ENCODE results near the gene SPSB2. TPM values are rescaled to one million over a fixed set of nuclear protein-coding genes. Genes with fewer than 3 reads are reported as not detected.

SPSB2 gene
- total and polyA plus RNA-seq, 9 of the 15 experiments (the other 6 are each of a cell fraction or from before 2014, with no cell fraction given), result 0.10 to 10.6 (median 1.9) TPM

DNA sequence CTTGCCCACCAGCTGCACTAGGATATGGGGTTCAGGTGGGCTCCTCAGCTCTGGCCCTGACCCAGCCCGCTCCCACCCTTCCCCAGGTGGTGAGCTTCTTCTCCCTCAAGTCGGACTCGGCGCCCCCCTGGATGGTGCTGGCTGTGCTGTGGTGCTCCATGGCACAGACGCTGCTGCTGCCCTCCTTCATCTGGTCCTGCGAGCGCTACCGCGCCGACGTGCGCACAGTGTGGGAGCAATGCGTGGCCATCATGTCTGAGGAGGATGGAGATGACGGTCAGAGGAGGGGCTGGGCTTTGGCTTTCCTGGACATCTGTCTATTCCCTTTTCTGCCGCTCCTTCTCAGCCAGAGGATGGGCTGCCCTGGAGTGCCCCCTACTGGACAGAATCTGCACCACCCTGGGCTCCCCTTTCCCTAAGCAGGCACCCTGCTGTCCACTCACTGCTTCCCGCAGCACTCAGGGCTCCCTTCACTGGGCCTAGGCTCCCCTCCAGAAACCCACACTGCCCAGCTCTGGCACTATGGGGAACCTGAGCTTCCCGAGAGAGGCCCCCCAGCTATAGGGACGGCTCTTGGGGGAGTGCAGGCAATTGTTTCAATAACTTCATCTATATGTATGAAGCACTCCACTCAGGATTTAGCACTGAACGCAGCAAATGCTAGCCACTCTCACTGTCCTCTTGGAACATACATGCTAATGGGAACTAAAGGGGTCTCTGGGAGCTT lies 47.5 kb downstream of the SPSB2 start (continued):
- TF ChIP-seq, protein P1, sequence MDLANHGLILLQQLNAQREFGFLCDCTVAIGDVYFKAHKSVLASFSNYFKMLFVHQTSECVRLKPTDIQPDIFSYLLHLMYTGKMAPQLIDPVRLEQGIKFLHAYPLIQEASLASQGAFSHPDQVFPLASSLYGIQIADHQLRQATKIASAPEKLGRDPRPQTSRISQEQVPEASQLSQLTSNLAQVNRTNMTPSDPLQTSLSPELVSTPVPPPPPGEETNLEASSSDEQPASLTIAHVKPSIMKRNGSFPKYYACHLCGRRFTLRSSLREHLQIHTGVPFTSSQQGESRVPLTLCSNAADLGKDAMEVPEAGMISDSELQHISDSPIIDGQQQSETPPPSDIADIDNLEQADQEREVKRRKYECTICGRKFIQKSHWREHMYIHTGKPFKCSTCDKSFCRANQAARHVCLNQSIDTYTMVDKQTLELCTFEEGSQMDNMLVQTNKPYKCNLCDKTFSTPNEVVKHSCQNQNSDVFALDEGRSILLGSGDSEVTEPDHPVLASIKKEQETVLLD (IDR thresholded peaks at IDR 0.05), result no peak
- TF ChIP-seq RAD21 (CRISPR knock-in tag; conservative IDR thresholded peaks at IDR 0.05 in 1 of 2, IDR thresholded peaks at IDR 0.05 in 1 of 2) (peak; percentile 72 to 81), SRF (CRISPR knock-in tag; IDR thresholded peaks at IDR 0.05) (peak in 1 of 2 experiments; percentile 54; a peak in 1 of 4 replicates), PCBP2 (IDR thresholded peaks at IDR 0.05; ENCODE audit: low read depth, low read length, poor library complexity, severe bottlenecking) (no peak), TEAD4 (IDR thresholded peaks at IDR 0.05; ENCODE audit: low read length) (peak; percentile 47; the same call in 1 of the 2 replicates), TEAD4 (CRISPR knock-in tag; IDR thresholded peaks at IDR 0.05; ENCODE audit: borderline replicate concordance) (no peak), HNRNPK (IDR thresholded peaks at IDR 0.05; ENCODE audit: low read depth, low read length, poor library complexity, severe bottlenecking) (no peak), ZKSCAN1 (IDR thresholded peaks at IDR 0.05; ENCODE audit: low read depth, low read length) (no peak), ZNF175 (CRISPR knock-in tag; IDR thresholded peaks at IDR 0.05; ENCODE audit: low read depth) (no peak), ARHGAP35 (IDR thresholded peaks at IDR 0.05; ENCODE audit: partially characterized antibody) (no peak), NR2C2 (CRISPR knock-in tag; IDR thresholded peaks at IDR 0.05) (no peak), NR2C2 (tag; IDR thresholded peaks at IDR 0.05) (no peak), FOXJ3 (CRISPR knock-in tag; IDR thresholded peaks at IDR 0.05) (no peak), HCFC1 (IDR thresholded peaks at IDR 0.05; ENCODE audit: low read depth, low read length) (0 out of 2 replicates have a peak, but pooled peaks have one; percentile 20)
- TF ChIP-seq, protein P2, sequence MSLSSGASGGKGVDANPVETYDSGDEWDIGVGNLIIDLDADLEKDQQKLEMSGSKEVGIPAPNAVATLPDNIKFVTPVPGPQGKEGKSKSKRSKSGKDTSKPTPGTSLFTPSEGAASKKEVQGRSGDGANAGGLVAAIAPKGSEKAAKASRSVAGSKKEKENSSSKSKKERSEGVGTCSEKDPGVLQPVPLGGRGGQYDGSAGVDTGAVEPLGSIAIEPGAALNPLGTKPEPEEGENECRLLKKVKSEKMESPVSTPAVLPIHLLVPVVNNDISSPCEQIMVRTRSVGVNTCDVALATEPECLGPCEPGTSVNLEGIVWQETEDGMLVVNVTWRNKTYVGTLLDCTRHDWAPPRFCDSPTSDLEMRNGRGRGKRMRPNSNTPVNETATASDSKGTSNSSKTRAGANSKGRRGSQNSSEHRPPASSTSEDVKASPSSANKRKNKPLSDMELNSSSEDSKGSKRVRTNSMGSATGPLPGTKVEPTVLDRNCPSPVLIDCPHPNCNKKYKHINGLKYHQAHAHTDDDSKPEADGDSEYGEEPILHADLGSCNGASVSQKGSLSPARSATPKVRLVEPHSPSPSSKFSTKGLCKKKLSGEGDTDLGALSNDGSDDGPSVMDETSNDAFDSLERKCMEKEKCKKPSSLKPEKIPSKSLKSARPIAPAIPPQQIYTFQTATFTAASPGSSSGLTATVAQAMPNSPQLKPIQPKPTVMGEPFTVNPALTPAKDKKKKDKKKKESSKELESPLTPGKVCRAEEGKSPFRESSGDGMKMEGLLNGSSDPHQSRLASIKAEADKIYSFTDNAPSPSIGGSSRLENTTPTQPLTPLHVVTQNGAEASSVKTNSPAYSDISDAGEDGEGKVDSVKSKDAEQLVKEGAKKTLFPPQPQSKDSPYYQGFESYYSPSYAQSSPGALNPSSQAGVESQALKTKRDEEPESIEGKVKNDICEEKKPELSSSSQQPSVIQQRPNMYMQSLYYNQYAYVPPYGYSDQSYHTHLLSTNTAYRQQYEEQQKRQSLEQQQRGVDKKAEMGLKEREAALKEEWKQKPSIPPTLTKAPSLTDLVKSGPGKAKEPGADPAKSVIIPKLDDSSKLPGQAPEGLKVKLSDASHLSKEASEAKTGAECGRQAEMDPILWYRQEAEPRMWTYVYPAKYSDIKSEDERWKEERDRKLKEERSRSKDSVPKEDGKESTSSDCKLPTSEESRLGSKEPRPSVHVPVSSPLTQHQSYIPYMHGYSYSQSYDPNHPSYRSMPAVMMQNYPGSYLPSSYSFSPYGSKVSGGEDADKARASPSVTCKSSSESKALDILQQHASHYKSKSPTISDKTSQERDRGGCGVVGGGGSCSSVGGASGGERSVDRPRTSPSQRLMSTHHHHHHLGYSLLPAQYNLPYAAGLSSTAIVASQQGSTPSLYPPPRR (CRISPR knock-in tag; IDR thresholded peaks at IDR 0.05; ENCODE audit: borderline replicate concordance), result no peak
- TF ChIP-seq, protein P3, sequence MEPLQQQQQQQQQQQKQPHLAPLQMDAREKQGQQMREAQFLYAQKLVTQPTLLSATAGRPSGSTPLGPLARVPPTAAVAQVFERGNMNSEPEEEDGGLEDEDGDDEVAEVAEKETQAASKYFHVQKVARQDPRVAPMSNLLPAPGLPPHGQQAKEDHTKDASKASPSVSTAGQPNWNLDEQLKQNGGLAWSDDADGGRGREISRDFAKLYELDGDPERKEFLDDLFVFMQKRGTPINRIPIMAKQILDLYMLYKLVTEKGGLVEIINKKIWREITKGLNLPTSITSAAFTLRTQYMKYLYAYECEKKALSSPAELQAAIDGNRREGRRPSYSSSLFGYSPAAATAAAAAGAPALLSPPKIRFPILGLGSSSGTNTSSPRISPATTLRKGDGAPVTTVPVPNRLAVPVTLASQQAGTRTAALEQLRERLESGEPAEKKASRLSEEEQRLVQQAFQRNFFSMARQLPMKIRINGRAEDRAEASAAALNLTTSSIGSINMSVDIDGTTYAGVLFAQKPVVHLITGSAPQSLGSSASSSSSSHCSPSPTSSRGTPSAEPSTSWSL (CRISPR knock-in tag; IDR thresholded peaks at IDR 0.05; ENCODE audit: borderline replicate concordance), result no peak
- TF ChIP-seq, protein P4, sequence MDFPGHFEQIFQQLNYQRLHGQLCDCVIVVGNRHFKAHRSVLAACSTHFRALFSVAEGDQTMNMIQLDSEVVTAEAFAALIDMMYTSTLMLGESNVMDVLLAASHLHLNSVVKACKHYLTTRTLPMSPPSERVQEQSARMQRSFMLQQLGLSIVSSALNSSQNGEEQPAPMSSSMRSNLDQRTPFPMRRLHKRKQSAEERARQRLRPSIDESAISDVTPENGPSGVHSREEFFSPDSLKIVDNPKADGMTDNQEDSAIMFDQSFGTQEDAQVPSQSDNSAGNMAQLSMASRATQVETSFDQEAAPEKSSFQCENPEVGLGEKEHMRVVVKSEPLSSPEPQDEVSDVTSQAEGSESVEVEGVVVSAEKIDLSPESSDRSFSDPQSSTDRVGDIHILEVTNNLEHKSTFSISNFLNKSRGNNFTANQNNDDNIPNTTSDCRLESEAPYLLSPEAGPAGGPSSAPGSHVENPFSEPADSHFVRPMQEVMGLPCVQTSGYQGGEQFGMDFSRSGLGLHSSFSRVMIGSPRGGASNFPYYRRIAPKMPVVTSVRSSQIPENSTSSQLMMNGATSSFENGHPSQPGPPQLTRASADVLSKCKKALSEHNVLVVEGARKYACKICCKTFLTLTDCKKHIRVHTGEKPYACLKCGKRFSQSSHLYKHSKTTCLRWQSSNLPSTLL (IDR thresholded peaks at IDR 0.05), result no peak

Measured in K562 (cell line).